Effector memory CD8-positive, alpha-beta T cell (primary cell): Measurements from ENCODE around the gene BRF1.
"Not testable (repeated sequence)": the region's sequence is repeated elsewhere in the genome, so short reads cannot be mapped to it uniquely, and the experiment has no call there.

ENCODE experiments used
- ATAC-seq: fragments of 150-1000 bp; cut with Tn5 transposase; replicated peaks from 2 replicates; pipeline ENCODE4 v1.10.0; 2021; ENCODE audit warnings: mild to moderate bottlenecking, moderate library complexity
- DNase-seq, 3 experiments: peaks; one replicate each; pipeline ENCODE4 v3.0.0; 2021
- H3K27ac Mint-ChIP-seq, 2 donors: one replicate each; pipeline ENCODE4 v1.8.0; 2022; ENCODE audit warnings: mild to moderate bottlenecking in 2 of 2, mixed read lengths in 2 of 2, moderate library complexity in 2 of 2
- H3K27me3 Mint-ChIP-seq, 2 donors: one replicate each; pipeline ENCODE4 v1.8.0; 2022; ENCODE audit warnings: mixed read lengths in 2 of 2
- H3K36me3 Mint-ChIP-seq: one replicate; pipeline ENCODE4 v1.8.0; 2022; ENCODE audit warnings: mild to moderate bottlenecking, moderate library complexity, mixed read lengths; ENCODE audit not compliant: insufficient read depth
- H3K4me1 Mint-ChIP-seq, 2 donors: one replicate each; pipeline ENCODE4 v1.8.0; 2022; ENCODE audit warnings: low read depth in 2 of 2, mixed read lengths in 2 of 2
- H3K4me3 Mint-ChIP-seq, 2 donors: one replicate each; pipeline ENCODE4 v1.8.0; 2022; ENCODE audit warnings: mild to moderate bottlenecking in 2 of 2, mixed read lengths in 2 of 2, moderate library complexity in 2 of 2
- H3K9me3 Mint-ChIP-seq, 2 donors: one replicate each; pipeline ENCODE4 v1.8.0; 2022; ENCODE audit warnings: mixed read lengths in 2 of 2

BRF1 gene

GRCh38 chr14:105328070-105328677 lies 27.4 kb upstream of the BRF1 start:
- Mint-ChIP-seq H3K4me3 (no peak overlapping the region), H3K36me3 (peaks cover 16% of the 10 kb centered on the region), H3K27me3 (no peaks in the 10 kb centered on the region), H3K4me1 (peaks cover 37 to 45% of the 10 kb centered on the region in 2 donors), H3K9me3 (no peaks in the 10 kb centered on the region), H3K27ac (peak overlapping the region; percentile 28 to 78)
- ATAC-seq (no peak), DNase-seq (no peak)

- Mint-ChIP-seq H3K36me3 (peaks cover 15% of the 10 kb centered on the region), H3K4me1 (peaks cover 39 to 47% of the 10 kb centered on the region in 2 donors)
- H3K27me3 Mint-ChIP-seq, H3K27ac Mint-ChIP-seq, ATAC-seq, H3K4me3 Mint-ChIP-seq, DNase-seq, H3K9me3 Mint-ChIP-seq: not testable (repeated sequence)
These were observed 26.9 kb upstream of the BRF1 start for GRCh38 chr14:105327695-105328045.

- H3K4me3 Mint-ChIP-seq: no peak overlapping the region
- H3K27ac Mint-ChIP-seq: peak overlapping the region in 1 of 2 donors; percentile 65
- H3K9me3 Mint-ChIP-seq: no peaks in the 10 kb centered on the region
- ATAC-seq (no peak), DNase-seq (no peak)
- peaks cover 11% of the 10 kb centered on the region for H3K36me3 Mint-ChIP-seq
- no peaks in the 10 kb centered on the region for H3K27me3 Mint-ChIP-seq
- H3K4me1 Mint-ChIP-seq: peaks cover 38 to 43% of the 10 kb centered on the region in 2 donors
These were observed 26.3 kb upstream of the BRF1 start for GRCh38 chr14:105326891-105327694.

- Mint-ChIP-seq H3K9me3 (no peaks in the 10 kb centered on the region), H3K27ac (no peak overlapping the region), H3K36me3 (peaks cover 11% of the 10 kb centered on the region), H3K27me3 (no peaks in the 10 kb centered on the region), H3K4me3 (no peak overlapping the region), H3K4me1 (peaks cover 32 to 38% of the 10 kb centered on the region in 2 donors)
- ATAC-seq (no peak), DNase-seq (no peak)
These were observed 25.7 kb upstream of the BRF1 start for GRCh38 chr14:105326568-105326867.

- Mint-ChIP-seq H3K27me3 (no peaks in the 10 kb centered on the region), H3K4me3 (no peak overlapping the region), H3K27ac (no peak overlapping the region), H3K36me3 (peaks cover 11% of the 10 kb centered on the region), H3K9me3 (no peaks in the 10 kb centered on the region), H3K4me1 (peaks cover 28 to 34% of the 10 kb centered on the region in 2 donors)
- DNase-seq (no peak), ATAC-seq (no peak)
These were observed 25.1 kb upstream of the BRF1 start for GRCh38 chr14:105325716-105326567.

GRCh38 chr14:105325303-105325702 lies 24.5 kb upstream of the BRF1 start:
- H3K27me3 Mint-ChIP-seq: no peaks in the 10 kb centered on the region

GRCh38 chr14:105324871-105325270 lies 24.1 kb upstream of the BRF1 start:
- no peak for DNase-seq
- Mint-ChIP-seq H3K9me3 (no peaks in the 10 kb centered on the region), H3K27ac (no peak overlapping the region), H3K4me1 (peaks cover 20 to 29% of the 10 kb centered on the region in 2 donors), H3K36me3 (peaks cover 11% of the 10 kb centered on the region), H3K27me3 (no peaks in the 10 kb centered on the region), H3K4me3 (no peak overlapping the region)
- ATAC-seq: no peak

More at GRCh38 chr14:105325303-105325702, 24.5 kb upstream of the BRF1 start:
- H3K4me1 Mint-ChIP-seq: peaks cover 22 to 31% of the 10 kb centered on the region in 2 donors
- no peaks in the 10 kb centered on the region for H3K9me3 Mint-ChIP-seq
- DNase-seq: no peak
- peaks cover 11% of the 10 kb centered on the region for H3K36me3 Mint-ChIP-seq
- no peak overlapping the region for H3K27ac Mint-ChIP-seq
- no peak for ATAC-seq
- no peak overlapping the region for H3K4me3 Mint-ChIP-seq

- ATAC-seq: no peak
- no peaks in the 10 kb centered on the region for H3K9me3 Mint-ChIP-seq
- no peak for DNase-seq
- H3K4me3 Mint-ChIP-seq: no peak overlapping the region
- H3K27ac Mint-ChIP-seq: peak overlapping the region in 1 of 2 donors; percentile 49
- H3K36me3 Mint-ChIP-seq: peaks cover 9% of the 10 kb centered on the region
- H3K27me3 Mint-ChIP-seq: no peaks in the 10 kb centered on the region
- H3K4me1 Mint-ChIP-seq: peaks cover 18 to 24% of the 10 kb centered on the region in 2 donors
These were observed 23.4 kb upstream of the BRF1 start for GRCh38 chr14:105324080-105324778.

- no peak for ATAC-seq
- no peak for DNase-seq
- H3K9me3 Mint-ChIP-seq: no peaks in the 10 kb centered on the region
- H3K27ac Mint-ChIP-seq: peak overlapping the region in 1 of 2 donors; percentile 49
- peaks cover 6% of the 10 kb centered on the region for H3K36me3 Mint-ChIP-seq
- peaks cover 13 to 18% of the 10 kb centered on the region in 2 donors for H3K4me1 Mint-ChIP-seq
- no peak overlapping the region for H3K4me3 Mint-ChIP-seq
- no peaks in the 10 kb centered on the region for H3K27me3 Mint-ChIP-seq
These were observed 22.9 kb upstream of the BRF1 start for GRCh38 chr14:105323663-105324062.

GRCh38 chr14:105322791-105323556 lies 22.2 kb upstream of the BRF1 start:
- Mint-ChIP-seq H3K4me1 (peaks cover 9 to 18% of the 10 kb centered on the region in 2 donors), H3K27me3 (no peaks in the 10 kb centered on the region), H3K9me3 (no peaks in the 10 kb centered on the region), H3K27ac (peak overlapping the region; percentile 10 to 16), H3K36me3 (peaks cover 3% of the 10 kb centered on the region), H3K4me3 (no peak overlapping the region)
- ATAC-seq (no peak), DNase-seq (no peak)

- Mint-ChIP-seq H3K27ac (no peak overlapping the region), H3K4me1 (peaks cover 14 to 16% of the 10 kb centered on the region in 2 donors), H3K4me3 (no peak overlapping the region), H3K36me3 (peaks cover 18% of the 10 kb centered on the region), H3K9me3 (no peaks in the 10 kb centered on the region), H3K27me3 (no peaks in the 10 kb centered on the region)
- ATAC-seq (no peak), DNase-seq (no peak)
These were observed 16.7 kb upstream of the BRF1 start for GRCh38 chr14:105317546-105317945.

- H3K4me3 Mint-ChIP-seq: peak overlapping the region in 1 of 2 donors; percentile 87
- H3K27me3 Mint-ChIP-seq: no peaks in the 10 kb centered on the region
- peaks cover 18% of the 10 kb centered on the region for H3K36me3 Mint-ChIP-seq
- H3K4me1 Mint-ChIP-seq: peaks cover 14 to 16% of the 10 kb centered on the region in 2 donors
- no peak for ATAC-seq
- no peak for DNase-seq
- no peaks in the 10 kb centered on the region for H3K9me3 Mint-ChIP-seq
- H3K27ac Mint-ChIP-seq: no peak overlapping the region
These were observed 16.2 kb upstream of the BRF1 start for GRCh38 chr14:105316968-105317510.
